Endodermal cell (in vitro differentiated cells): Measurements from ENCODE around the gene HTR6. TPM values are rescaled to one million over a fixed set of nuclear protein-coding genes. Genes with fewer than 3 reads are reported as not detected.

ENCODE experiments used
- DNase-seq: peaks from one replicate; pipeline ENCODE4 v3.0.0-alpha.2; 2017
- H3K27ac ChIP-seq: 2 replicates; pipeline ENCODE4 v1.5.1; 2013; ENCODE audit warnings: mild to moderate bottlenecking, low read depth, low read length, moderate library complexity
- H3K27me3 ChIP-seq: 2 replicates; pipeline ENCODE4 v1.6.1; 2013; ENCODE audit warnings: mild to moderate bottlenecking, low read length, moderate library complexity; ENCODE audit not compliant: insufficient read depth, control insufficient read depth, poor library complexity, severe bottlenecking
- H3K36me3 ChIP-seq: 2 replicates; pipeline ENCODE4 v1.7.0; 2013; ENCODE audit warnings: mild to moderate bottlenecking, low read length, moderate library complexity; ENCODE audit not compliant: control insufficient read depth, insufficient read depth
- H3K4me1 ChIP-seq: one replicate; pipeline ENCODE4 v1.7.0; 2013; ENCODE audit warnings: low read length; ENCODE audit not compliant: control insufficient read depth, insufficient read depth
- H3K4me3 ChIP-seq: 2 replicates; pipeline ENCODE4 v1.5.1; 2013; ENCODE audit warnings: mild to moderate bottlenecking, low read length, moderate library complexity
- H3K9ac ChIP-seq: 2 replicates; pipeline ENCODE4 v1.6.1; 2013; ENCODE audit warnings: mild to moderate bottlenecking, low read length, moderate library complexity; ENCODE audit not compliant: poor library complexity, severe bottlenecking; ENCODE audit errors: extremely low read depth
- H3K9me3 ChIP-seq: 2 replicates; pipeline ENCODE4 v1.6.1; 2013; ENCODE audit warnings: mild to moderate bottlenecking, low read length, moderate library complexity; ENCODE audit not compliant: control insufficient read depth
- H3K27ac Mint-ChIP-seq: 2 replicates; pipeline ENCODE4 v1.8.0; 2020; ENCODE audit warnings: mixed read lengths
- H3K27me3 Mint-ChIP-seq: 2 replicates; pipeline ENCODE4 v1.8.0; 2021; ENCODE audit warnings: mild to moderate bottlenecking, mixed read lengths; ENCODE audit not compliant: insufficient read depth
- H3K36me3 Mint-ChIP-seq: 2 replicates; pipeline ENCODE4 v1.8.0; 2020; ENCODE audit warnings: low read depth, mixed read lengths
- H3K4me1 Mint-ChIP-seq: 2 replicates; pipeline ENCODE4 v1.8.0; 2020; ENCODE audit warnings: mixed read lengths
- H3K4me3 Mint-ChIP-seq: 2 replicates; pipeline ENCODE4 v1.8.0; 2020; ENCODE audit warnings: mild to moderate bottlenecking, moderate library complexity, mixed read lengths
- H3K9me3 Mint-ChIP-seq: 2 replicates; pipeline ENCODE4 v1.8.0; 2020; ENCODE audit warnings: mild to moderate bottlenecking, mixed read lengths
- CTCF ChIP-seq: fragments of 200-600 bp; sonication (generic); conservative IDR thresholded peaks from 2 replicates; pipeline ENCODE4 v1.5.0; 2021; ENCODE audit warnings: antibody characterized with exemption, mild to moderate bottlenecking
- WGBS, 2 experiments: methylation state at CpG; one replicate each; pipeline versions ENCODE4 v1.1.5 to v1.1.7; 2013; ENCODE audit warnings: missing lambda C conversion rate in 2 of 2, mixed read lengths in 1 of 2; ENCODE audit not compliant: insufficient coverage in 1 of 2, insufficient read length in 1 of 2; 5-methylcytosine and 5-hydroxymethylcytosine counted together
- total RNA-seq, 2 donors: library from RNA; stranded (reverse); fragmentation: NEBNext Ultra II Directional in 1 of 2; extraction: Animal tissue kit (Norgen Biotek cat#: 25700) in 1 of 2; gene quantifications; 2 replicates in 1 of 2; 3 replicates in 1 of 2; pipeline ENCODE4 v1.2.1, GENCODE V29; 2021

Gene HTR6
- total RNA-seq, 2 donors from 2014 or later = 0.31 TPM; not detected in 1

- no peaks in the 10 kb centered on the region for H3K36me3 ChIP-seq
- Mint-ChIP-seq H3K36me3 (no peaks in the 10 kb centered on the region), H3K27ac (no peak overlapping the region), H3K4me3 (no peak overlapping the region), H3K4me1 (no peaks in the 10 kb centered on the region), H3K9me3 (no peaks in the 10 kb centered on the region), H3K27me3 (no peaks in the 10 kb centered on the region)
- no peak for DNase-seq
- H3K9ac ChIP-seq = no peak overlapping the region
- H3K27me3 ChIP-seq = no peaks in the 10 kb centered on the region
- 83 to 91% methylated on average over 1 to 2 of the region's 2 CpGs for WGBS, 2 experiments
- H3K4me1 ChIP-seq = no peaks in the 10 kb centered on the region
- H3K4me3 ChIP-seq = no peak overlapping the region
- no peak overlapping the region for H3K27ac ChIP-seq
- no peak for TF ChIP-seq CTCF
- H3K9me3 ChIP-seq = peaks cover 5% of the 10 kb centered on the region
Observed at GRCh38 chr1:19684677-19685076, 20.0 kb downstream of the HTR6 start.

GRCh38 chr1:19685994-19686393 lies 21.3 kb downstream of the HTR6 start:
- Histone ChIP-seq H3K9ac (no peak overlapping the region), H3K9me3 (peaks cover 9% of the 10 kb centered on the region), H3K27ac (no peak overlapping the region), H3K27me3 (no peaks in the 10 kb centered on the region), H3K4me3 (no peak overlapping the region), H3K36me3 (no peaks in the 10 kb centered on the region), H3K4me1 (no peaks in the 10 kb centered on the region)
- no peaks in the 10 kb centered on the region for H3K4me1 Mint-ChIP-seq
- no peaks in the 10 kb centered on the region for H3K27me3 Mint-ChIP-seq
- H3K27ac Mint-ChIP-seq = no peak overlapping the region
- 55 to 76% methylated on average over 5 to 9 of the region's 9 CpGs for WGBS, 2 experiments
- no peak for DNase-seq
- no peaks in the 10 kb centered on the region for H3K36me3 Mint-ChIP-seq
- TF ChIP-seq CTCF = no peak
- H3K4me3 Mint-ChIP-seq = no peak overlapping the region
- H3K9me3 Mint-ChIP-seq = no peaks in the 10 kb centered on the region

- Mint-ChIP-seq H3K4me3 (no peak overlapping the region), H3K9me3 (no peaks in the 10 kb centered on the region), H3K27ac (no peak overlapping the region), H3K27me3 (no peaks in the 10 kb centered on the region), H3K4me1 (no peaks in the 10 kb centered on the region), H3K36me3 (no peaks in the 10 kb centered on the region)
- H3K27me3 ChIP-seq = no peaks in the 10 kb centered on the region
- no peaks in the 10 kb centered on the region for H3K4me1 ChIP-seq
- no peak overlapping the region for H3K4me3 ChIP-seq
- WGBS, 2 experiments = 71 to 100% methylated on average over 1 of the region's 1 CpG
- H3K27ac ChIP-seq = no peak overlapping the region
- H3K9ac ChIP-seq = no peak overlapping the region
- no peak for DNase-seq
- no peak for TF ChIP-seq CTCF
- no peaks in the 10 kb centered on the region for H3K36me3 ChIP-seq
- peaks cover 9% of the 10 kb centered on the region for H3K9me3 ChIP-seq
Observed at GRCh38 chr1:19687414-19687813, 22.7 kb downstream of the HTR6 start.
